ENCODE measurements around the gene PDZRN3.

GRCh38 chr3:73502609-73503583, 121.8 kb downstream of the PDZRN3 start:
- TF ChIP-seq CTCF (conservative IDR thresholded peaks at IDR 0.05 in 1 of 2, IDR thresholded peaks at IDR 0.05 in 1 of 2; ENCODE audit: low read depth in 1 of 2, low read length in 2 of 2) (peak; percentile 82 to 84), EZH2 (IDR thresholded peaks at IDR 0.05; ENCODE audit: low read length, missing control alignments) (no peak)

Data from fibroblast of lung (primary cell).